ENCODE results near the gene FOXK1. TPM values are rescaled to one million over a fixed set of nuclear protein-coding genes. Genes with fewer than 3 reads are reported as not detected.

FOXK1 gene
- total and polyA plus RNA-seq, 2 of the 13 experiments (the other 11 are each of a cell fraction or from before 2014, with no cell fraction given), result 4.6 to 8.8 TPM

DNA sequence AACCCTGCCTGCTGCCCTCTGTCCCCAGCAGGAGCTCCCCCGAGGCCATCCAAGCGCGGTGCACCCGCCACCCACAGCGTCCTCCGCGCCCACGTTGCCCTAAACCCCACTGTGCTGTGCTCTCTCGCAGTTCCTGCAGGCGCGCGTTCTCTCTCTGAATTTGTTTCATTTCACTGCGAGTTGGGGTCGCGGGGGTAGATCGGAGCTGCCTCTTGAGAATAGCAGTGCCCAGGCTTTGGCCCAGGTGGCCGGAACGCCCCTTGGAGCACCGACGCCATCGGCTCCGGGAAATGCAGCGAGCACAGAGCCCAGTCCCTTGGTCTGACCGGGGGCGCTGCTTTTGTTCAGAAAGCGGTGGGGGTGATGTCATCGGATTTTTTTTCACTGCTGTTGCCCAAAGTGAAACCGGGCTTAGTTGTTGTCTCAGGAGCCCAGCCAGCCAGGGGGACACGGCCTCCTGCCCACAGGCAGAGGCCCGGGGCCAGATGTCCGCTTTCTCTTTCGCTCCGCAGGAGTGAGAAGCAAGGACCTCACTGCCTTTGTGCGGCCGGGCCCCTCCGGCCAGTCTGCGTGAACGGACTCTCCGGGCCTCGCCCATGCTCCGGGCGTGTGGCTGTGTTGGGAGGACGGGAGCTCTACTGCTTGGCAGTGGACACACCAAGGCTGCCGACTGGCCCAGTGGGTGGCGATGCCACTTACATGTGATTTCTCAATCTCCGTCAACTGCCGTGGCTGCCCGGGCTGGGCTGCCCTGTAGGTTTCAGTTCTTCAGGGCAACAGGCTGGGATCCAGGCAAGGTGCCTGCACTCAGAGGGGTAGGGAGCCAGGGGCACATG is 43.1 kb downstream of the FOXK1 start (continued):
- TF ChIP-seq, protein P1, sequence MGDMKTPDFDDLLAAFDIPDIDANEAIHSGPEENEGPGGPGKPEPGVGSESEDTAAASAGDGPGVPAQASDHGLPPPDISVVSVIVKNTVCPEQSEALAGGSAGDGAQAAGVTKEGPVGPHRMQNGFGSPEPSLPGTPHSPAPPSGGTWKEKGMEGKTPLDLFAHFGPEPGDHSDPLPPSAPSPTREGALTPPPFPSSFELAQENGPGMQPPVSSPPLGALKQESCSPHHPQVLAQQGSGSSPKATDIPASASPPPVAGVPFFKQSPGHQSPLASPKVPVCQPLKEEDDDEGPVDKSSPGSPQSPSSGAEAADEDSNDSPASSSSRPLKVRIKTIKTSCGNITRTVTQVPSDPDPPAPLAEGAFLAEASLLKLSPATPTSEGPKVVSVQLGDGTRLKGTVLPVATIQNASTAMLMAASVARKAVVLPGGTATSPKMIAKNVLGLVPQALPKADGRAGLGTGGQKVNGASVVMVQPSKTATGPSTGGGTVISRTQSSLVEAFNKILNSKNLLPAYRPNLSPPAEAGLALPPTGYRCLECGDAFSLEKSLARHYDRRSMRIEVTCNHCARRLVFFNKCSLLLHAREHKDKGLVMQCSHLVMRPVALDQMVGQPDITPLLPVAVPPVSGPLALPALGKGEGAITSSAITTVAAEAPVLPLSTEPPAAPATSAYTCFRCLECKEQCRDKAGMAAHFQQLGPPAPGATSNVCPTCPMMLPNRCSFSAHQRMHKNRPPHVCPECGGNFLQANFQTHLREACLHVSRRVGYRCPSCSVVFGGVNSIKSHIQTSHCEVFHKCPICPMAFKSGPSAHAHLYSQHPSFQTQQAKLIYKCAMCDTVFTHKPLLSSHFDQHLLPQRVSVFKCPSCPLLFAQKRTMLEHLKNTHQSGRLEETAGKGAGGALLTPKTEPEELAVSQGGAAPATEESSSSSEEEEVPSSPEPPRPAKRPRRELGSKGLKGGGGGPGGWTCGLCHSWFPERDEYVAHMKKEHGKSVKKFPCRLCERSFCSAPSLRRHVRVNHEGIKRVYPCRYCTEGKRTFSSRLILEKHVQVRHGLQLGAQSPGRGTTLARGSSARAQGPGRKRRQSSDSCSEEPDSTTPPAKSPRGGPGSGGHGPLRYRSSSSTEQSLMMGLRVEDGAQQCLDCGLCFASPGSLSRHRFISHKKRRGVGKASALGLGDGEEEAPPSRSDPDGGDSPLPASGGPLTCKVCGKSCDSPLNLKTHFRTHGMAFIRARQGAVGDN (CRISPR knock-in tag; IDR thresholded peaks at IDR 0.05), result peak; percentile 84
- TF ChIP-seq, protein P2, sequence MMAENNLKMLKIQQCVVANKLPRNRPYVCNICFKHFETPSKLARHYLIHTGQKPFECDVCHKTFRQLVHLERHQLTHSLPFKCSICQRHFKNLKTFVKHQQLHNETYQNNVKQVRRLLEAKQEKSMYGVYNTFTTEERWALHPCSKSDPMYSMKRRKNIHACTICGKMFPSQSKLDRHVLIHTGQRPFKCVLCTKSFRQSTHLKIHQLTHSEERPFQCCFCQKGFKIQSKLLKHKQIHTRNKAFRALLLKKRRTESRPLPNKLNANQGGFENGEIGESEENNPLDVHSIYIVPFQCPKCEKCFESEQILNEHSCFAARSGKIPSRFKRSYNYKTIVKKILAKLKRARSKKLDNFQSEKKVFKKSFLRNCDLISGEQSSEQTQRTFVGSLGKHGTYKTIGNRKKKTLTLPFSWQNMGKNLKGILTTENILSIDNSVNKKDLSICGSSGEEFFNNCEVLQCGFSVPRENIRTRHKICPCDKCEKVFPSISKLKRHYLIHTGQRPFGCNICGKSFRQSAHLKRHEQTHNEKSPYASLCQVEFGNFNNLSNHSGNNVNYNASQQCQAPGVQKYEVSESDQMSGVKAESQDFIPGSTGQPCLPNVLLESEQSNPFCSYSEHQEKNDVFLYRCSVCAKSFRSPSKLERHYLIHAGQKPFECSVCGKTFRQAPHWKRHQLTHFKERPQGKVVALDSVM (CRISPR knock-in tag; IDR thresholded peaks at IDR 0.05), result peak; percentile 39; the same call in 1 of the 2 replicates
- no peak for TF ChIP-seq FOXA3 (CRISPR knock-in tag; IDR thresholded peaks at IDR 0.05)
- no peak for TF ChIP-seq ZNF256 (CRISPR knock-in tag; conservative IDR thresholded peaks at IDR 0.05)
- TF ChIP-seq CENPT (CRISPR knock-in tag; IDR thresholded peaks at IDR 0.05; ENCODE audit: low read depth), result no peak
- TF ChIP-seq ZNF160 (CRISPR knock-in tag; IDR thresholded peaks at IDR 0.05), result no peak
- no peak for TF ChIP-seq ZSCAN21 (CRISPR knock-in tag; IDR thresholded peaks at IDR 0.05; ENCODE audit: borderline replicate concordance)
- peak; percentile 11; the same call in 1 of the 2 replicates for TF ChIP-seq SPEN (CRISPR knock-in tag; IDR thresholded peaks at IDR 0.05; ENCODE audit: low read depth)
- TF ChIP-seq SSRP1 (CRISPR knock-in tag; IDR thresholded peaks at IDR 0.05), result no peak
- no peak for TF ChIP-seq SIN3B (IDR thresholded peaks at IDR 0.05; ENCODE audit: low read length)
- TF ChIP-seq SMAD9 (CRISPR knock-in tag; IDR thresholded peaks at IDR 0.05), result no peak
- TF ChIP-seq TMF1 (CRISPR knock-in tag; IDR thresholded peaks at IDR 0.05; ENCODE audit: low read depth), result no peak
- TF ChIP-seq, protein P3, sequence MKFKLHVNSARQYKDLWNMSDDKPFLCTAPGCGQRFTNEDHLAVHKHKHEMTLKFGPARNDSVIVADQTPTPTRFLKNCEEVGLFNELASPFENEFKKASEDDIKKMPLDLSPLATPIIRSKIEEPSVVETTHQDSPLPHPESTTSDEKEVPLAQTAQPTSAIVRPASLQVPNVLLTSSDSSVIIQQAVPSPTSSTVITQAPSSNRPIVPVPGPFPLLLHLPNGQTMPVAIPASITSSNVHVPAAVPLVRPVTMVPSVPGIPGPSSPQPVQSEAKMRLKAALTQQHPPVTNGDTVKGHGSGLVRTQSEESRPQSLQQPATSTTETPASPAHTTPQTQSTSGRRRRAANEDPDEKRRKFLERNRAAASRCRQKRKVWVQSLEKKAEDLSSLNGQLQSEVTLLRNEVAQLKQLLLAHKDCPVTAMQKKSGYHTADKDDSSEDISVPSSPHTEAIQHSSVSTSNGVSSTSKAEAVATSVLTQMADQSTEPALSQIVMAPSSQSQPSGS (CRISPR knock-in tag; IDR thresholded peaks at IDR 0.05), result peak; percentile 65; the same call in 1 of the 2 replicates
- TF ChIP-seq RXRA (CRISPR knock-in tag; IDR thresholded peaks at IDR 0.05), result no peak
- no peak for TF ChIP-seq ZNF747 (CRISPR knock-in tag; IDR thresholded peaks at IDR 0.05; ENCODE audit: borderline replicate concordance)
- TF ChIP-seq ONECUT2 (CRISPR knock-in tag; IDR thresholded peaks at IDR 0.05), result no peak
- peak; percentile 28 for TF ChIP-seq SRSF1 (optimal IDR thresholded peaks at IDR 0.05; ENCODE audit: low read depth, low read length)
- TF ChIP-seq NCOR1 (IDR thresholded peaks at IDR 0.05; ENCODE audit: borderline replicate concordance, low read length), result no peak
- TF ChIP-seq ZNF331 (CRISPR knock-in tag; IDR thresholded peaks at IDR 0.05), result no peak
- no peak for TF ChIP-seq ZNF549 (CRISPR knock-in tag; IDR thresholded peaks at IDR 0.05)
- no peak for TF ChIP-seq HCFC1 (IDR thresholded peaks at IDR 0.05; ENCODE audit: low read depth, low read length)
- no peak for TF ChIP-seq ZNF350 (CRISPR knock-in tag; IDR thresholded peaks at IDR 0.05; ENCODE audit: borderline replicate concordance, low read depth)
- no peak for TF ChIP-seq ZFP1 (CRISPR knock-in tag; IDR thresholded peaks at IDR 0.05)

Data from HepG2 (cell line).